RPMI7951 (cell line): ENCODE data around the gene SPINK8. TPM values are rescaled to one million over a fixed set of nuclear protein-coding genes. Genes with fewer than 3 reads are reported as not detected.
A peak's percentile ranks its signal among the peaks of the same experiment; 100 is the strongest.
"Not testable (repeated sequence)": the region's sequence is repeated elsewhere in the genome, so short reads cannot be mapped to it uniquely, and the experiment has no call there.

ENCODE experiments used
- DNase-seq: peaks from one replicate; pipeline ENCODE4 v3.0.0-alpha.2; 2012; ENCODE audit warnings: low read depth
- total RNA-seq: library from RNA; depleted of rRNA; stranded (reverse); fragments of >200 nt; shearing (Covaris generic); gene quantifications from 2 replicates; pipeline ENCODE4 v1.2.3, GENCODE V29; 2014; rRNA removed

The SPINK8 gene
- not detected in 2 replicates for total RNA-seq

GRCh38 chr3:48333346-48334245, at the start of gene SPINK8:
Gene SPINK8, minus strand, starts transcription at chr3:48333661. Its CDS starts 5,320 bp downstream, at chr3:48328341.
- not testable (repeated sequence) for DNase-seq

- no peak for DNase-seq
Measured at GRCh38 chr3:48372862-48373435, 39.5 kb upstream of the SPINK8 start.

- no peak for DNase-seq
Measured at GRCh38 chr3:48372377-48372770, 38.9 kb upstream of the SPINK8 start.

- no peak for DNase-seq
Measured at GRCh38 chr3:48371651-48372376, 38.4 kb upstream of the SPINK8 start, which contains the start of gene FBXW12. Gene FBXW12, plus strand, starts transcription at chr3:48372219. Its CDS starts 549 bp downstream, at chr3:48372768.

- DNase-seq = no peak
Measured at GRCh38 chr3:48370333-48370713, 36.9 kb upstream of the SPINK8 start.

GRCh38 chr3:48369693-48370332, 36.4 kb upstream of the SPINK8 start:
- no peak for DNase-seq

- DNase-seq = peak; percentile 8
Measured at GRCh38 chr3:48367201-48367600, 33.7 kb upstream of the SPINK8 start.

- no peak for DNase-seq
Measured at GRCh38 chr3:48364840-48365239, 31.4 kb upstream of the SPINK8 start.

- DNase-seq = no peak
Measured at GRCh38 chr3:48361928-48362327, 28.5 kb upstream of the SPINK8 start.

GRCh38 chr3:48356419-48356818, 23.0 kb upstream of the SPINK8 start:
- DNase-seq = no peak

GRCh38 chr3:48353987-48354386, 20.5 kb upstream of the SPINK8 start:
- DNase-seq = no peak

GRCh38 chr3:48352546-48352945, 19.1 kb upstream of the SPINK8 start:
- peak; percentile 26 for DNase-seq

- DNase-seq = peak; percentile 92
Measured at GRCh38 chr3:48347500-48347899, 14.0 kb upstream of the SPINK8 start.

GRCh38 chr3:48345946-48346572, 12.6 kb upstream of the SPINK8 start:
- DNase-seq = no peak

GRCh38 chr3:48344867-48345507, 11.5 kb upstream of the SPINK8 start:
- DNase-seq = no peak

GRCh38 chr3:48343432-48343831, 10.0 kb upstream of the SPINK8 start:
- DNase-seq = no peak

GRCh38 chr3:48338635-48339034, 5.2 kb upstream of the SPINK8 start:
- peak; percentile 8 for DNase-seq

- DNase-seq = peak; percentile 46
Measured at GRCh38 chr3:48337536-48337935, 4.1 kb upstream of the SPINK8 start.

GRCh38 chr3:48335286-48335685, 1.8 kb upstream of the SPINK8 start:
- DNase-seq = not testable (repeated sequence)

- no peak for DNase-seq
Measured at GRCh38 chr3:48334605-48335004, 1.1 kb upstream of the SPINK8 start.
